ENCODE data around the gene B4GAT1. TPM values are rescaled to one million over a fixed set of nuclear protein-coding genes. Genes with fewer than 3 reads are reported as not detected.
A peak's percentile ranks its signal among the peaks of the same experiment; 100 is the strongest.

The B4GAT1 gene
- total RNA-seq, 1 experiment from 2014 or later, result 6.7 TPM

DNA sequence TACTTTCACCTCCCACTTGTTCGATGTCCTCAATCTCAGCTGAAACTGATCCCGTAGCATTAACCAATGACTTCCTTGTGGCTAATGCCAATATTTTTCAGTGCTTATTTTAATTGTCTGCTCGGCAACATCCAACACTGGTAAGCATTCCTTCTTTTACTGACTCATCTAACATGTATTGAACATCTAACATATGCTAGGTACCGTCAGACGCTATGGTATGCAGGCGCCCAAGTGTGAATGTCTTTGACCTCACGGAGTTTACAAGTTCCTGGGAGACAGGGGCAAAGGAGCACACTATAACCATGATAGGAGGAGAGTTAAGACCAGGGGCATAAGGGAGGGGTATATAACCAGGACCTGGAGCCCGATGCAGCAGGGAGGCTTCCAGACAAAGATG is 4.3 kb downstream of the B4GAT1 start:
- H3K4me2 ChIP-seq (ENCODE audit: low read length), result peak overlapping the region; percentile 89
- POLR2A ChIA-PET, result no interaction called here
- no peak overlapping the region for H3K9ac ChIP-seq (ENCODE audit: low read length)

More for the DNA sequence above, 4.3 kb downstream of the B4GAT1 start:
- Histone ChIP-seq H2AFZ (ENCODE audit: low read depth, low read length, poor library complexity, severe bottlenecking) (no peak overlapping the region), H4K20me1 (ENCODE audit: insufficient read depth) (no peaks in the 10 kb centered on the region), H3K36me3 (ENCODE audit: control insufficient read depth in 1 of 2, insufficient read depth in 2 of 2, low read length in 2 of 2) (peaks cover 8 to 12% of the 10 kb centered on the region in 2 experiments; a peak in 3 of 4 replicates), H3K79me2 (ENCODE audit: insufficient read depth, low read length) (peaks cover 22% of the 10 kb centered on the region), H3K9me2 (ENCODE audit: insufficient read depth) (no peaks in the 10 kb centered on the region), H3K27me3 (ENCODE audit: insufficient read depth, low read length) (no peaks in the 10 kb centered on the region), H3K4me3 (replicated peaks in 1 of 2; ENCODE audit: low read depth in 1 of 2, low read length in 2 of 2) (no peak overlapping the region), H3K27ac (ENCODE audit: low read depth, low read length) (no peak overlapping the region), H3K4me1 (ENCODE audit: control insufficient read depth in 1 of 2, insufficient read depth in 2 of 2, low read length in 2 of 2) (peaks cover 11 to 35% of the 10 kb centered on the region in 2 experiments), H3K9me3 (ENCODE audit: control insufficient read depth in 1 of 2, insufficient read depth in 1 of 2, low read depth in 1 of 2, low read length in 2 of 2) (no peaks in the 10 kb centered on the region)
- intact Hi-C loops (cut with micrococcal nuclease), result no loop called here
- ChIA-PET RAD21 (ENCODE audit: low non-redundant PET in 1 of 2, low total read pairs in 2 of 2, uncharacterized antibody in 2 of 2, unreplicated experiment in 2 of 2) (no interaction called here), CTCF (no interaction called here)
- TF ChIP-seq SIN3A (IDR thresholded peaks at IDR 0.05; ENCODE audit: low read depth) (no peak), POLR2A (IDR thresholded peaks at IDR 0.05; ENCODE audit: borderline replicate concordance, extremely low read depth, insufficient read depth, insufficient read length) (no peak), EGR1 (IDR thresholded peaks at IDR 0.05; ENCODE audit: low read depth) (no peak), SP1 (IDR thresholded peaks at IDR 0.05; ENCODE audit: low read depth) (no peak), POLR2AphosphoS5 (IDR thresholded peaks at IDR 0.05; ENCODE audit: low read depth, low read length) (no peak), EZH2 (IDR thresholded peaks at IDR 0.05) (no peak), ELF1 (IDR thresholded peaks at IDR 0.05; ENCODE audit: borderline replicate concordance, low read depth) (no peak), TCF7L2 (IDR thresholded peaks at IDR 0.05; ENCODE audit: borderline replicate concordance, extremely low read depth, insufficient read depth, insufficient read length) (no peak), ZFX (IDR thresholded peaks at IDR 0.05) (no peak), CEBPB (IDR thresholded peaks at IDR 0.05; ENCODE audit: low read depth) (no peak), YY1 (IDR thresholded peaks at IDR 0.05; ENCODE audit: extremely low read depth, insufficient replicate concordance, low read depth, low read length) (no peak), JUND (IDR thresholded peaks at IDR 0.05) (no peak)
- TF ChIP-seq, protein P1, sequence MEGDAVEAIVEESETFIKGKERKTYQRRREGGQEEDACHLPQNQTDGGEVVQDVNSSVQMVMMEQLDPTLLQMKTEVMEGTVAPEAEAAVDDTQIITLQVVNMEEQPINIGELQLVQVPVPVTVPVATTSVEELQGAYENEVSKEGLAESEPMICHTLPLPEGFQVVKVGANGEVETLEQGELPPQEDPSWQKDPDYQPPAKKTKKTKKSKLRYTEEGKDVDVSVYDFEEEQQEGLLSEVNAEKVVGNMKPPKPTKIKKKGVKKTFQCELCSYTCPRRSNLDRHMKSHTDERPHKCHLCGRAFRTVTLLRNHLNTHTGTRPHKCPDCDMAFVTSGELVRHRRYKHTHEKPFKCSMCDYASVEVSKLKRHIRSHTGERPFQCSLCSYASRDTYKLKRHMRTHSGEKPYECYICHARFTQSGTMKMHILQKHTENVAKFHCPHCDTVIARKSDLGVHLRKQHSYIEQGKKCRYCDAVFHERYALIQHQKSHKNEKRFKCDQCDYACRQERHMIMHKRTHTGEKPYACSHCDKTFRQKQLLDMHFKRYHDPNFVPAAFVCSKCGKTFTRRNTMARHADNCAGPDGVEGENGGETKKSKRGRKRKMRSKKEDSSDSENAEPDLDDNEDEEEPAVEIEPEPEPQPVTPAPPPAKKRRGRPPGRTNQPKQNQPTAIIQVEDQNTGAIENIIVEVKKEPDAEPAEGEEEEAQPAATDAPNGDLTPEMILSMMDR (IDR thresholded peaks at IDR 0.05 in 2 of 3, conservative IDR thresholded peaks at IDR 0.05 in 1 of 3; ENCODE audit: borderline replicate concordance in 1 of 3, insufficient read depth in 1 of 3, low read depth in 2 of 3, low read length in 2 of 3), result no peak
- TF ChIP-seq, protein P2, sequence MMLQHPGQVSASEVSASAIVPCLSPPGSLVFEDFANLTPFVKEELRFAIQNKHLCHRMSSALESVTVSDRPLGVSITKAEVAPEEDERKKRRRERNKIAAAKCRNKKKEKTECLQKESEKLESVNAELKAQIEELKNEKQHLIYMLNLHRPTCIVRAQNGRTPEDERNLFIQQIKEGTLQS (IDR thresholded peaks at IDR 0.05), result no peak
- ATAC-seq (no peak), DNase-seq (ENCODE audit: low read depth, low spot score) (no peak)
- no TSS peak for BruUV-seq (replicated peaks)
